Smooth muscle cell (in vitro differentiated cells): ENCODE results near the gene LTB. TPM values are rescaled to one million over a fixed set of nuclear protein-coding genes. Genes with fewer than 3 reads are reported as not detected.

Experiments
- DNase-seq: peaks from one replicate; lab custom pipeline; 2025; ENCODE audit not compliant: unreplicated experiment; lab: John Stamatoyannopoulos, UW
- H2AFZ ChIP-seq: fragments of 200-600 bp; sonication (generic); 2 replicates; pipeline ENCODE4 v1.6.0; 2016; ENCODE audit warnings: antibody characterized with exemption, low read depth, mild to moderate bottlenecking
- H3F3A ChIP-seq: fragments of 200-600 bp; sonication (generic); 2 replicates; pipeline ENCODE4 v1.6.0; 2017; ENCODE audit warnings: antibody characterized with exemption, low read depth
- H3K27ac ChIP-seq: fragments of 200-600 bp; sonication (generic); 2 replicates; pipeline ENCODE4 v1.5.1; 2016; ENCODE audit warnings: low read depth, mild to moderate bottlenecking
- H3K27me3 ChIP-seq: fragments of 200-600 bp; sonication (generic); 2 replicates; pipeline ENCODE4 v1.6.1; 2016; ENCODE audit warnings: low read depth, mild to moderate bottlenecking
- H3K36me3 ChIP-seq: fragments of 200-600 bp; sonication (generic); 2 replicates; pipeline ENCODE4 v1.5.1; 2016; ENCODE audit warnings: low read depth
- H3K4me1 ChIP-seq: fragments of 200-600 bp; sonication (generic); 2 replicates; pipeline ENCODE4 v1.5.1; 2016; ENCODE audit warnings: low read depth
- H3K4me2 ChIP-seq: fragments of 200-600 bp; sonication (generic); 2 replicates; pipeline ENCODE4 v1.6.0; 2016; ENCODE audit warnings: mild to moderate bottlenecking
- H3K4me3 ChIP-seq: fragments of 200-600 bp; sonication (generic); 2 replicates; pipeline ENCODE4 v1.5.1; 2016; ENCODE audit warnings: mild to moderate bottlenecking
- H3K79me2 ChIP-seq: fragments of 200-600 bp; sonication (generic); 2 replicates; pipeline ENCODE4 v1.6.0; 2016; ENCODE audit warnings: low read depth, mild to moderate bottlenecking
- H3K9ac ChIP-seq: fragments of 200-600 bp; sonication (generic); 2 replicates; pipeline ENCODE4 v1.6.0; 2016; ENCODE audit warnings: low read depth
- H3K9me3 ChIP-seq: fragments of 200-600 bp; sonication (generic); replicated peaks from 2 replicates; pipeline ENCODE4 v1.5.1; 2016; ENCODE audit warnings: low read depth
- H4K20me1 ChIP-seq: fragments of 200-600 bp; sonication (generic); 2 replicates; pipeline ENCODE4 v1.6.0; 2016; ENCODE audit warnings: low read depth
- CTCF ChIP-seq: fragments of 200-600 bp; sonication (generic); IDR thresholded peaks from 2 replicates; pipeline ENCODE4 v1.5.1; 2017; ENCODE audit warnings: borderline replicate concordance, mild to moderate bottlenecking, antibody characterized with exemption; ENCODE audit not compliant: insufficient read depth, poor library complexity, severe bottlenecking
- WGBS: methylation state at CpG from one replicate; pipeline ENCODE4 v1.1.7; 2016; ENCODE audit warnings: low lambda C conversion rate; 5-methylcytosine and 5-hydroxymethylcytosine counted together
- polyA plus RNA-seq: library from polyadenylated mRNA; unstranded; fragments of >200 nt; fragmentation: Nextera tagmentation; extraction: Ambion mirVana; gene quantifications from 2 replicates; pipeline ENCODE4 v1.2.1, GENCODE V29; 2016
- total RNA-seq: library from RNA; depleted of rRNA; stranded (reverse); fragments of >200 nt; gene quantifications from 2 replicates; pipeline ENCODE4 v1.2.3, GENCODE V29; 2014

LTB gene
- total and polyA plus RNA-seq, 2 experiments from 2014 or later: 0.75 TPM; not detected in 1

GRCh38 chr6:31546339-31546957 lies 35.8 kb downstream of the LTB start, which contains the start of gene ATP6V1G2:
TSS of gene ATP6V1G2 (minus strand) at chr6:31546608. CDS start at chr6:31546559, 49 bp downstream.
- peak; percentile 99 for TF ChIP-seq CTCF
- no peaks in the 10 kb centered on the region for H3K9me3 ChIP-seq
- H3F3A ChIP-seq: peaks cover 14% of the 10 kb centered on the region
- H3K27me3 ChIP-seq: no peaks in the 10 kb centered on the region
- H2AFZ ChIP-seq: peak within 1 kb of the TSS; percentile 91
- H3K4me2 ChIP-seq: peak within 1 kb of the TSS; percentile 91
- H3K36me3 ChIP-seq: no peaks in the 10 kb centered on the region
- H3K27ac ChIP-seq: peak within 1 kb of the TSS; percentile 79
- H3K4me3 ChIP-seq: peak within 1 kb of the TSS; percentile 74
- DNase-seq: peak; percentile 57
- 5% methylated on average over 11 of the region's 11 CpGs for WGBS
- H3K9ac ChIP-seq: peak within 1 kb of the TSS; percentile 85
- no peaks in the 10 kb centered on the region for H4K20me1 ChIP-seq
- H3K4me1 ChIP-seq: peaks cover 12% of the 10 kb centered on the region
- peaks cover 28% of the 10 kb centered on the region for H3K79me2 ChIP-seq

GRCh38 chr6:31545291-31545690 lies 36.9 kb downstream of the LTB start:
- H3K9me3 ChIP-seq: no peaks in the 10 kb centered on the region
- H3K36me3 ChIP-seq: no peaks in the 10 kb centered on the region
- TF ChIP-seq CTCF: no peak
- no peak overlapping the region for H3K27ac ChIP-seq
- no peak overlapping the region for H3K9ac ChIP-seq
- no peak overlapping the region for H3K4me2 ChIP-seq
- H3K79me2 ChIP-seq: peaks cover 37% of the 10 kb centered on the region
- no peak overlapping the region for H3K4me3 ChIP-seq
- H4K20me1 ChIP-seq: peaks cover 12% of the 10 kb centered on the region
- no peak for DNase-seq
- peaks cover 16% of the 10 kb centered on the region for H3K4me1 ChIP-seq
- H3F3A ChIP-seq: peaks cover 14% of the 10 kb centered on the region
- H2AFZ ChIP-seq: no peak overlapping the region
- H3K27me3 ChIP-seq: no peaks in the 10 kb centered on the region
- 82% methylated on average over 7 of the region's 7 CpGs for whole genome bisulfite sequencing

- no peak overlapping the region for H3K27ac ChIP-seq
- no peak overlapping the region for H3K9ac ChIP-seq
- no peak overlapping the region for H3K4me3 ChIP-seq
- no peaks in the 10 kb centered on the region for H3K36me3 ChIP-seq
- H3K9me3 ChIP-seq: no peaks in the 10 kb centered on the region
- peaks cover 18% of the 10 kb centered on the region for H4K20me1 ChIP-seq
- no peak for TF ChIP-seq CTCF
- H3K27me3 ChIP-seq: no peaks in the 10 kb centered on the region
- peaks cover 22% of the 10 kb centered on the region for H3K4me1 ChIP-seq
- H3K79me2 ChIP-seq: peaks cover 44% of the 10 kb centered on the region
- peaks cover 14% of the 10 kb centered on the region for H3F3A ChIP-seq
- H3K4me2 ChIP-seq: no peak overlapping the region
- WGBS: 91% methylated on average over 2 of the region's 2 CpGs
- H2AFZ ChIP-seq: no peak overlapping the region
- no peak for DNase-seq
These were observed 37.5 kb downstream of the LTB start for GRCh38 chr6:31544676-31545075.

GRCh38 chr6:31543639-31544038 lies 38.6 kb downstream of the LTB start:
- Histone ChIP-seq H3F3A (peaks cover 21% of the 10 kb centered on the region), H2AFZ (no peak overlapping the region), H3K9me3 (no peaks in the 10 kb centered on the region), H3K27ac (no peak overlapping the region), H3K4me2 (no peak overlapping the region), H3K9ac (no peak overlapping the region), H4K20me1 (peaks cover 28% of the 10 kb centered on the region), H3K79me2 (peaks cover 50% of the 10 kb centered on the region), H3K36me3 (no peaks in the 10 kb centered on the region), H3K4me1 (peaks cover 30% of the 10 kb centered on the region), H3K27me3 (no peaks in the 10 kb centered on the region), H3K4me3 (no peak overlapping the region)
- no peak for DNase-seq
- whole genome bisulfite sequencing: 93% methylated on average over 6 of the region's 6 CpGs
- no peak for TF ChIP-seq CTCF
